SH-SY5Y (cell line): Measurements from ENCODE around the gene CIBAR2.

Experiments used
- GATA2 ChIP-seq: IDR thresholded peaks from 2 replicates; pipeline ENCODE4 v1.6.1; 2011; ENCODE audit warnings: mild to moderate bottlenecking, low read depth, low read length
- GATA3 ChIP-seq: IDR thresholded peaks from 2 replicates; pipeline ENCODE4 v1.6.1; 2011; ENCODE audit warnings: low read depth, mild to moderate bottlenecking, low read length, moderate library complexity

GRCh38 chr16:85062845-85063244, 49.4 kb downstream of the CIBAR2 start:
- no peak for TF ChIP-seq GATA3
- TF ChIP-seq GATA2: no peak
